ENCODE data around the gene DNM3. TPM values are rescaled to one million over a fixed set of nuclear protein-coding genes. Genes with fewer than 3 reads are reported as not detected.

Gene DNM3
- total and polyA plus RNA-seq, 12 donors, result 7.2 to 78.6 (median 18.4) TPM

DNA sequence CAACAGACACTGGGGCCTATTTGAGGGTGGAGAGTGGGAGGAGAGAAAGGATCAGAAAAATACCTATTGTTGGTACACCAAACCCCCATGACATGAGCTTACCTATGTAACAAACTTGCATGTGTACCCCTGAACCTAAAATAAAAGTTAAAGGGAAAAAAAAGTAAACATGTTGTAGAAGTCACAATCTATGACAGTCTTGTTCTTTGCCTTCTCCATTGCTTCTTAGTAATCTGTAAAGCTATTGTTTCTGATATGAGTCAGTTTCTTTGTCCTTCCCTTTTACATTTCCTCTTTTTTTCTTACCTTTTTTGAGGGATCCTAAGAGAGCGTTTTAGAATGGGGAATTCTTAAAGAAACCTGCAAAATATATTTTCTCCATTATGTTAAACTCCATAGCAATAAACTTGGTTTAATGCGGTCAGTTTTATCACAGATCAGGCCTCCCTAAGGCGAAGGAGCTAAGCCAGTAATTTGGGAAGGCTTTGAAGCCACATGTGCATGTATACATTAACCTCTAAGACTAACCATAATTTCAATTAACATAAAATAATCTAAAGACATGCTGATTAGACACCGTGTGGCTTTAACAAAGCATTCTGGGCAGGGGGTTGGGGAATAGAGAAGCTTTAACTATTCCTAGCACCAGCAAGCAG is 501.4 kb downstream of the DNM3 start:
- Histone ChIP-seq H3K9me3 (replicated peaks in 1 of 3) (peaks cover 0 to 5% (median 0%) of the 10 kb centered on the region in 3 donors), H3K27ac (no peak overlapping the region), H3K4me1 (replicated peaks in 1 of 2) (peaks cover 6 to 12% of the 10 kb centered on the region in 2 donors), H3K36me3 (replicated peaks in 1 of 2) (no peaks in the 10 kb centered on the region), H3K4me3 (no peak overlapping the region), H3K27me3 (no peaks in the 10 kb centered on the region)
- TF ChIP-seq POLR2A (IDR thresholded peaks at IDR 0.05), result no peak
- TF ChIP-seq, protein P1, sequence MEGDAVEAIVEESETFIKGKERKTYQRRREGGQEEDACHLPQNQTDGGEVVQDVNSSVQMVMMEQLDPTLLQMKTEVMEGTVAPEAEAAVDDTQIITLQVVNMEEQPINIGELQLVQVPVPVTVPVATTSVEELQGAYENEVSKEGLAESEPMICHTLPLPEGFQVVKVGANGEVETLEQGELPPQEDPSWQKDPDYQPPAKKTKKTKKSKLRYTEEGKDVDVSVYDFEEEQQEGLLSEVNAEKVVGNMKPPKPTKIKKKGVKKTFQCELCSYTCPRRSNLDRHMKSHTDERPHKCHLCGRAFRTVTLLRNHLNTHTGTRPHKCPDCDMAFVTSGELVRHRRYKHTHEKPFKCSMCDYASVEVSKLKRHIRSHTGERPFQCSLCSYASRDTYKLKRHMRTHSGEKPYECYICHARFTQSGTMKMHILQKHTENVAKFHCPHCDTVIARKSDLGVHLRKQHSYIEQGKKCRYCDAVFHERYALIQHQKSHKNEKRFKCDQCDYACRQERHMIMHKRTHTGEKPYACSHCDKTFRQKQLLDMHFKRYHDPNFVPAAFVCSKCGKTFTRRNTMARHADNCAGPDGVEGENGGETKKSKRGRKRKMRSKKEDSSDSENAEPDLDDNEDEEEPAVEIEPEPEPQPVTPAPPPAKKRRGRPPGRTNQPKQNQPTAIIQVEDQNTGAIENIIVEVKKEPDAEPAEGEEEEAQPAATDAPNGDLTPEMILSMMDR (IDR thresholded peaks at IDR 0.05), result no peak
- 80 to 84% (median 82%) methylated on average over 4 of the region's 4 CpGs for WGBS, 4 donors
- DNase-seq, result no peak
- intact Hi-C loops (cut with DNase I), result no loop called here

DNA sequence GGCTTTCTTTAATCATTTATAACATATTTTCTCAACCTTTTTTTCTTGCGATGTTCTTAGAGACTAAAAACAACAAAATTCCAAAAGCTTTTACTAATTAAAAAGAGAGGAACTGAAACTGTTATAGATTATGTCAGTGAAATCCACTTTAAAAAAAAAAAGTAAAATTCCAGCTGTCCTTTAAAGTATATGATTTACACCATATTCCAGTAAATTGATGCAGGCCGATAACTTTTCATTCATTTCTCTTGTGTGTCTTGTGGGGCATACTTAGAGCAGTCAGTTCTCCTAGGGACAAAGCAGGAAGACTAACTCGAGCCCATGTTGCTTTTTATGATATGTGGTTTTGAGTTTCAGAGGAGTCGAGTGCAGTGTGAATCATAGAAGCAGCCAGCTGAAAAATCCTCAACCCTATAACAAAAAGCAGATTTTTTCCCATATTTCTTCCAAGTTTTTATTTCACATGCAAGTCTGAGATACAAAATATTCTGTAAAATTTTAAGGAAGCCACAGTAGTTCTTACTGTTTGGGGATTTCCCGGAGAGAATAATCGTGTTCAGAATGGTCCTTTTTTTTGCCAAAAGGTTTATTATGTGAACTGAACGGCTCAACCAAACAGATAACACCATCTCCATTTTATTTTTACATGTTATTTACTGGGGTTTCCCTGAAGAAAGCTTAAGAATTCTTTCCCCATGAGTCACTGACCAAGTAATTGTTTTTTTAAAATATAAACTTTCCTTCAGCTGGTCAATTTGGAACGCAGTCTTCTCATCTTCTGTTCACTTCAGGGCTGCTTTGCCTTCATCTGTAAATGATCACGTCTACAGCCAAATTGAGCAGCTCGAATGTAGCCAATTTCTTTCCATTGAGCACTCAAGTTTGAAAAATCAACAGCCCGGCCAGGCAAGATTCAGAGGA is 502.2 kb downstream of the DNM3 start:
- Histone ChIP-seq H3K27me3 (no peaks in the 10 kb centered on the region), H3K27ac (peak overlapping the region in 3 of 5 donors; percentile 4 to 55 (median 36)), H3K9me3 (replicated peaks in 1 of 3) (peaks cover 0 to 5% (median 0%) of the 10 kb centered on the region in 3 donors), H3K36me3 (replicated peaks in 1 of 2) (no peaks in the 10 kb centered on the region), H3K4me1 (replicated peaks in 1 of 2) (peaks cover 6 to 12% of the 10 kb centered on the region in 2 donors), H3K4me3 (peak overlapping the region in 1 of 4 donors; percentile 25)
- no peak for DNase-seq
- intact Hi-C loops (cut with DNase I), result no loop called here
- TF ChIP-seq POLR2A (IDR thresholded peaks at IDR 0.05), result no peak
- TF ChIP-seq, protein P1 (IDR thresholded peaks at IDR 0.05), result no peak
- WGBS, 4 donors, result 45 to 57% (median 53%) methylated on average over 11 of the region's 11 CpGs

DNA sequence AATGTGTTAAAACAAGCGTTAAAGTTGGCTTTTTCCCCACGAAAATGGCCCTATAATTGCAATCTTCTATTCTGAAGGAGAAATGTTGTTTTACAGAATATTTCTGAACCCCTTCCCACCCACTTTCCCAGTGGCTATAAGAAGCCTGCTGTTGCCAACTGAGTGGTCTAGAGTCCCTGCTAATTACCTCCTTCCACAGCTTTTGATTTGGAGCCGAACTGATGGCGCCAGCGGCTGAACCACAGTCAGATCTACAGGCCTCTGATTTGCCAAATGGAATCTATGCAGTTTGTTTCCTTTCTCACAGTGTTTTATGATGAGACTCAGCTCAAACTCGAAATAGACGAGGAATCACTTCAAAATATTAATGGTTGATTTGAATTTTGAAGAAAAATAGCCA is 503.1 kb downstream of the DNM3 start:
- intact Hi-C loops (cut with DNase I), result no loop called here
- peaks cover 6 to 12% of the 10 kb centered on the region in 2 donors for H3K4me1 ChIP-seq (replicated peaks in 1 of 2)
- WGBS, 4 donors, result 91 to 97% (median 96%) methylated on average over 7 of the region's 7 CpGs
- H3K9me3 ChIP-seq (replicated peaks in 1 of 3), result peaks cover 0 to 5% (median 0%) of the 10 kb centered on the region in 3 donors
- H3K27ac ChIP-seq, result no peak overlapping the region
- DNase-seq, result no peak
- TF ChIP-seq, protein P1 (IDR thresholded peaks at IDR 0.05), result no peak
- no peak for TF ChIP-seq POLR2A (IDR thresholded peaks at IDR 0.05)
- H3K27me3 ChIP-seq, result no peaks in the 10 kb centered on the region
- no peak overlapping the region for H3K4me3 ChIP-seq
- no peaks in the 10 kb centered on the region for H3K36me3 ChIP-seq (replicated peaks in 1 of 2)

GRCh38 chr1:172345077-172345476 is 503.8 kb downstream of the DNM3 start:
- no peak overlapping the region for H3K4me3 ChIP-seq
- H3K27ac ChIP-seq, result no peak overlapping the region
- TF ChIP-seq, protein P1 (IDR thresholded peaks at IDR 0.05), result no peak
- no peak for TF ChIP-seq POLR2A (IDR thresholded peaks at IDR 0.05)
- H3K27me3 ChIP-seq, result no peaks in the 10 kb centered on the region
- H3K36me3 ChIP-seq (replicated peaks in 1 of 2), result no peaks in the 10 kb centered on the region
- intact Hi-C loops (cut with DNase I), result no loop called here
- peaks cover 0 to 5% (median 0%) of the 10 kb centered on the region in 3 donors for H3K9me3 ChIP-seq (replicated peaks in 1 of 3)
- peaks cover 6 to 12% of the 10 kb centered on the region in 2 donors for H3K4me1 ChIP-seq (replicated peaks in 1 of 2)
- WGBS, 4 donors, result 80 to 87% (median 84%) methylated on average over 1 of the region's 1 CpG
- no peak for DNase-seq

All from adrenal gland (tissue), 12 donors.